CD4-positive, CD25-positive, alpha-beta regulatory T cell (primary cell): ENCODE measurements around the gene STUM. TPM values are rescaled to one million over a fixed set of nuclear protein-coding genes. Genes with fewer than 3 reads are reported as not detected.

Experiments used
- ATAC-seq, 2 donors: fragments of 150-1000 bp; cut with Tn5 transposase; one replicate each; pipeline ENCODE4 v1.10.0; 2021; ENCODE audit warnings: low read depth in 2 of 2, moderate number of reproducible peaks in 2 of 2, moderate library complexity in 1 of 2
- DNase-seq, 3 donors: peaks; one replicate each; pipeline versions ENCODE4 v3.0.0 to v3.0.0-alpha.2; 2012 to 2022; ENCODE audit warnings: mixed read lengths in 1 of 3
- H3K27ac ChIP-seq: one replicate; pipeline ENCODE4 v1.7.0; 2013; ENCODE audit warnings: mild to moderate bottlenecking, low read length; ENCODE audit not compliant: insufficient read depth, poor library complexity, severe bottlenecking
- H3K27me3 ChIP-seq: one replicate; pipeline ENCODE4 v1.7.0; 2013; ENCODE audit warnings: low read length; ENCODE audit not compliant: control insufficient read depth, insufficient read depth
- H3K36me3 ChIP-seq: one replicate; pipeline ENCODE4 v1.7.0; 2013; ENCODE audit warnings: mild to moderate bottlenecking, low read length, moderate library complexity; ENCODE audit not compliant: control insufficient read depth, insufficient read depth
- H3K4me1 ChIP-seq: 2 replicates; pipeline ENCODE4 v1.7.0; 2013; ENCODE audit warnings: mild to moderate bottlenecking, low read length; ENCODE audit not compliant: insufficient read depth, control insufficient read depth, poor library complexity, severe bottlenecking
- H3K4me3 ChIP-seq: one replicate; pipeline ENCODE4 v1.7.0; 2013; ENCODE audit warnings: low read depth, mild to moderate bottlenecking, low read length, moderate library complexity
- H3K9me3 ChIP-seq, 2 experiments: 1 replicate in 1 of 2; 2 replicates in 1 of 2; pipeline ENCODE4 v1.7.0; 2013; ENCODE audit warnings: low read length in 2 of 2, mild to moderate bottlenecking in 1 of 2, moderate library complexity in 1 of 2; ENCODE audit not compliant: control insufficient read depth in 2 of 2
- H3K27ac Mint-ChIP-seq, 3 donors: one replicate each; pipeline ENCODE4 v1.8.0; 2020 to 2022; ENCODE audit warnings: mild to moderate bottlenecking in 3 of 3, mixed read lengths in 3 of 3, moderate library complexity in 2 of 3
- H3K27me3 Mint-ChIP-seq: one replicate; pipeline ENCODE4 v1.8.0; 2022; ENCODE audit warnings: mild to moderate bottlenecking, mixed read lengths
- H3K36me3 Mint-ChIP-seq: one replicate; pipeline ENCODE4 v1.8.0; 2020; ENCODE audit warnings: mixed read lengths
- H3K4me1 Mint-ChIP-seq, 4 donors: one replicate each; pipeline ENCODE4 v1.8.0; 2020 to 2022; ENCODE audit warnings: mixed read lengths in 4 of 4, mild to moderate bottlenecking in 1 of 4
- H3K4me3 Mint-ChIP-seq, 4 donors: one replicate each; pipeline ENCODE4 v1.8.0; 2020 to 2022; ENCODE audit warnings: mild to moderate bottlenecking in 4 of 4, mixed read lengths in 4 of 4, moderate library complexity in 3 of 4
- H3K9me3 Mint-ChIP-seq, 7 donors: one replicate each; pipeline ENCODE4 v1.8.0; 2020 to 2022; ENCODE audit warnings: mixed read lengths in 7 of 7, mild to moderate bottlenecking in 3 of 7, moderate library complexity in 2 of 7
- polyA plus RNA-seq, 4 donors: library from polyadenylated mRNA; unstranded; fragments of 300-500 nt; fragmentation: Illumina TruSeq; gene quantifications; one replicate each; pipeline ENCODE4 v1.2.3, GENCODE V29; 2021
- total RNA-seq: library from RNA; stranded (reverse); gene quantifications from one replicate; pipeline ENCODE4 v1.2.3, GENCODE V29; 2022

STUM gene
- total and polyA plus RNA-seq, 5 donors from 2014 or later = 0.03 to 0.09 (median 0.06) TPM; not detected in 2

DNA sequence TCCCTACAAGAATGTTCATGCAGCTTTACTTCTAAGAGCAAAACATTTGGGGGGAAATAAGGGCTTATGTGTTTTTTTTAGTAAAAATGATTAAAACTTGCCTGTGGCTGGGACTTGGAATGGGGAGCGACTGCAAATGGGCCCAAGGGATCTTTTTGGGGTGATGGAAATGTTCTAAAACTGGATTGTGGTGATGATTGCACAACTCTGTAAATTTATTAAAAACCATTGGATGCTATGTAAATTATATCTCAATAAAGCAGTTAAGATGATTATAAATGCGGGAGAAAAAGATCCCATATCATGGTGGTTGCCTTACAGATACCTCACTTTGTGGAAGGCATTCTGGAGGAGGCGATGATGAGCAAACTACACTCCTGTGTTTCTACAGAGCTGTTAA, 30.2 kb upstream of the STUM start:
- Mint-ChIP-seq H3K27ac (no peak overlapping the region), H3K4me1 (no peaks in the 10 kb centered on the region), H3K4me3 (no peak overlapping the region), H3K27me3 (peaks cover 27% of the 10 kb centered on the region), H3K9me3 (no peaks in the 10 kb centered on the region), H3K36me3 (no peaks in the 10 kb centered on the region)
- H3K4me1 ChIP-seq = no peaks in the 10 kb centered on the region
- ATAC-seq (no peak), DNase-seq (no peak)
- H3K4me3 ChIP-seq = no peak overlapping the region
- H3K36me3 ChIP-seq = no peaks in the 10 kb centered on the region
- no peaks in the 10 kb centered on the region for H3K27me3 ChIP-seq
- H3K27ac ChIP-seq = no peak overlapping the region
- H3K9me3 ChIP-seq = no peaks in the 10 kb centered on the region

DNA sequence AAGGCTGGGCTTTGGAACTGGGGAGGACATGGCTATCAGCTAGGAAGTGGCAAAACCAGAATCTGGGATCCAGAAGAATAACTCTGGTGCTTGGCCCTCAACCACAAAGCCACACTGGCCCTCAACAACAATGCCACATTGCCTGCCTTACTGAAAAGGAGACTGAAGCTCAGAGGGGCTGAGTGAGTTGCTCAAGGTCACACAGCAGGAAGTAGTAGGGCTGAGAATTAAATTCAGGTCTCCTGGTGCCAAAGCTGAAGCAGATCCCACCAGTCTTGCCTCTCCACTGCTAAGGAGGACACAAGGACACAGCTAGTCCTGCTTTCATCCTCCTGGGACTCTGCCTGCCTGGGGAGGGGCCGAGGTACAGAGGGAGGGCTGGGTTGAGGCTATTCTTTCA, 29.4 kb upstream of the STUM start:
- Mint-ChIP-seq H3K36me3 (no peaks in the 10 kb centered on the region), H3K9me3 (no peaks in the 10 kb centered on the region), H3K4me1 (no peaks in the 10 kb centered on the region), H3K4me3 (no peak overlapping the region), H3K27ac (no peak overlapping the region), H3K27me3 (peaks cover 24% of the 10 kb centered on the region)
- Histone ChIP-seq H3K4me1 (no peaks in the 10 kb centered on the region), H3K36me3 (no peaks in the 10 kb centered on the region), H3K27me3 (no peaks in the 10 kb centered on the region), H3K4me3 (no peak overlapping the region), H3K27ac (no peak overlapping the region), H3K9me3 (no peaks in the 10 kb centered on the region)
- DNase-seq (no peak), ATAC-seq (no peak)

DNA sequence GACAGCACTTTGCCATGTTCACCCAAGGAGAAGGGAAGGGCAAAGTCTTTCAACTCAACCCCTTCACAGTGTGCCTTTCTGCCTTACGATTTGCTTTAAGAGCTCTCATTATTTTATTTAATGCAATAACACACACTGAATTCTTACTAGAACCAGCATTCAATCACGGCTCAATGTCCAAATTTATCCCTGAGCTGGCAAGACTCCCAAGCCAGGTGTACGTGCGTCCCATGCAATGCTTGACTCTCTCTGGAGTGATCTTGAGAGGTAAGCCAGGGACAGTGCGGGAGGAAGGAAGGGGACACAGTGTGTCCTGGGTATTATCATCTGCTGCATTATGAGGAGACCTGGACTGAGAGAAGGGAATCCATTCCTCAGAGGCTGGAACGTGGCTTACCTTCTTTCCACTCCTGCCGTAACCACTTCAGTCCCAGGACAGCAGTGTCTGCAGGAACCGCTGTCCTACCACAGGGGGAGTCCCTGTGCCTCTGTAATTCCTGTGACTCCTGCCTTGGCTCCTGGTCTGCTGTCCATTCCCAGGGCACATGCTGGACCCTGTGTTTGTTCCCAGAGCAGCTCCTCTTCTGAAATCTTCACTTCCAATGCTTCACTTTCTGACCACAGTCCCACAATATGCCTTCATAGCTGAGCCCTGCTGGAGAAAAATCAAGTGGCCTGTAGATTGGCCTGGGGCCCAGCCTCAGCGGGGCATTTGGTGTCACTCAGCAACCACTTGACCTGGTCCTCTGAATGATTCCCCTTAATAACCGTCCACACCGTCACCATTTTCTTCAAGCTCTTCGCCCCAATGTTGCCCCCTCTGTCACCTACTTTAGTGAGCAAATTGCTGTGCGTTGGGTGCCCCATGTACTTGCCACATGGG, 28.6 kb upstream of the STUM start:
- ATAC-seq (no peak), DNase-seq (no peak)
- H3K9me3 ChIP-seq = peaks cover 0 to 4% of the 10 kb centered on the region in 2 experiments
- Mint-ChIP-seq H3K27ac (no peak overlapping the region), H3K4me3 (no peak overlapping the region), H3K36me3 (no peaks in the 10 kb centered on the region), H3K9me3 (peaks cover 0 to 5% (median 0%) of the 10 kb centered on the region in 7 donors), H3K27me3 (peaks cover 24% of the 10 kb centered on the region), H3K4me1 (no peaks in the 10 kb centered on the region)
- H3K4me3 ChIP-seq = no peak overlapping the region
- H3K27me3 ChIP-seq = no peaks in the 10 kb centered on the region
- no peaks in the 10 kb centered on the region for H3K36me3 ChIP-seq
- H3K4me1 ChIP-seq = no peaks in the 10 kb centered on the region
- no peak overlapping the region for H3K27ac ChIP-seq

DNA sequence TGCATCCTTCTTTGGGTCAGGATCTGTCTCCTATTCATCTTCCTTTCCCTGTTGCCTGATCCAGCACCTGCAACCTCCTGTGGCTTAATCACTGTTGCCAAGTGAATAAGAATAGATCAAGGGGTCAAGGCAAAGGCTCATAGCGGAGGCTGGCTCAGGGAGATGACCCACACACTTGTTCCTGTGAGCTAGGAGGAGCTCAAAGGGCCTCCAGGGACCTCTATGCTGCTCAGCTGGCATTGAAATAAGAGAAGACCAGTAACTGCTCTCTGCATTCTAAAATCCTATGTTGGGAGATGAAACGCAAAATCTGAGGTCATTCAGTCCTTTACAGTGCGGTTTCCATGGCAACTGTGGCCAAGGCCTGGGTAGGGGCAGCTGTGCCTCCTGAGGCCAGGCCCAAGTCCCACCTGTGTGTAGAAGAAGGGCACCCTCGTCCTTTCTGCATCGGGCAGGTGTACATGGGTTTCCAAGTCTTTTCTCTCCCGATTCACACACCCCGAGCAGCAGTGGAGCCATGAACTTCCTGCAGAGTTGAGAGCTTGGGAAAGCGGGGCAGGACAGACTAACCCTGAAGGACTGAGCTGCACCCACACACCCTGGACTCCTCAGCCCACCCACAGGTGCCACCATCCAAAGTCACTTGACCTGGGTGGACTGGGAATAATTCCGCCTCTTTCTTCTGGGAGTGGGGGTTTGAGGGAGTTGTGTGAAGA, 27.8 kb upstream of the STUM start:
- ATAC-seq = no peak
- no peak for DNase-seq
- no peak overlapping the region for H3K4me3 Mint-ChIP-seq

DNA sequence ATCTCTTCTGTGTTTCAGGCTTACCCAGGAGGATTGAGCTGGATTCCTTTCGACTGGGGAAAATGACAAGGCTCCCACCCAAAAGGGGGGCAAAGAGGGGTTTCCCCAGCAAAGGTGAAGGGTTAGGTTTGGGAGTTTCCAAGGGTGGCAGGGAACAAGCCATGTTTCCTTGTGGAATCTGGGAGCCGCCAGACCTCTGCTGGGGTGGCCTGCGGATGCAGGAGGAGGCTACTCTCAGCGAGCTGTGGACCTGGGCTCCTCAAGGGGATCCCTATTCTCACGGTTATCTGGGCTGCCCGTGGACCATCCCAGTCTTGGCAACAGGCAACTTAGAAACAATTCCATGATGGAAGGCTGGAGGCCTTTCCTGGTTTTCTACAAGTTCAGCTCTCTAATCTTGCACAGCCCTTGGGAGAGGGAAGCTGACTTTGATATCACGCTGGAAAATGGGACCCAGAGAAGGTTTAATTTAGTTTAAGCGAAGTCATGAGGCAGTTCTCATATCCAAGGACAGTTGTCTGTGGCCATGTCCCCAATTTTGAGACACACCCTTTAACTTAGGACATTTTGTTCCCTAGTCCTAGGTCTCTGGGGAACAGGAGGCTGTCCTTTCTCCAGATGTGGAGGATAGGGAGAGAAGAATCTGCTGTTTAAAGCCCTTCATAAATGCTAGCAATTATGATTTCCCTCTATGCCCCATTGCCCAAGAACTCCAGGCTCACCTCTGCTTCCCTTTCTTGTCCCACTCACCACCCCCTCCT, 24.7 kb upstream of the STUM start:
- DNase-seq (no peak), ATAC-seq (no peak)
- Histone ChIP-seq H3K9me3 (peaks cover 0 to 4% of the 10 kb centered on the region in 2 experiments), H3K4me1 (no peaks in the 10 kb centered on the region), H3K4me3 (no peak overlapping the region), H3K27me3 (no peaks in the 10 kb centered on the region), H3K36me3 (no peaks in the 10 kb centered on the region), H3K27ac (no peak overlapping the region)
- H3K9me3 Mint-ChIP-seq = peaks cover 0 to 5% (median 0%) of the 10 kb centered on the region in 7 donors
- H3K27me3 Mint-ChIP-seq = peaks cover 12% of the 10 kb centered on the region
- H3K4me3 Mint-ChIP-seq = no peak overlapping the region
- H3K36me3 Mint-ChIP-seq = no peaks in the 10 kb centered on the region
- H3K4me1 Mint-ChIP-seq = no peaks in the 10 kb centered on the region
- H3K27ac Mint-ChIP-seq = no peak overlapping the region

More for the DNA sequence above, 27.8 kb upstream of the STUM start:
- no peaks in the 10 kb centered on the region for H3K36me3 ChIP-seq
- H3K36me3 Mint-ChIP-seq = no peaks in the 10 kb centered on the region
- no peak overlapping the region for H3K4me3 ChIP-seq
- H3K27me3 Mint-ChIP-seq = peaks cover 24% of the 10 kb centered on the region
- H3K27me3 ChIP-seq = no peaks in the 10 kb centered on the region
- H3K4me1 Mint-ChIP-seq = no peaks in the 10 kb centered on the region
- H3K27ac ChIP-seq = no peak overlapping the region
- no peak overlapping the region for H3K27ac Mint-ChIP-seq
- H3K4me1 ChIP-seq = no peaks in the 10 kb centered on the region
- H3K9me3 Mint-ChIP-seq = peaks cover 0 to 5% (median 0%) of the 10 kb centered on the region in 7 donors
- H3K9me3 ChIP-seq = peaks cover 0 to 4% of the 10 kb centered on the region in 2 experiments

DNA sequence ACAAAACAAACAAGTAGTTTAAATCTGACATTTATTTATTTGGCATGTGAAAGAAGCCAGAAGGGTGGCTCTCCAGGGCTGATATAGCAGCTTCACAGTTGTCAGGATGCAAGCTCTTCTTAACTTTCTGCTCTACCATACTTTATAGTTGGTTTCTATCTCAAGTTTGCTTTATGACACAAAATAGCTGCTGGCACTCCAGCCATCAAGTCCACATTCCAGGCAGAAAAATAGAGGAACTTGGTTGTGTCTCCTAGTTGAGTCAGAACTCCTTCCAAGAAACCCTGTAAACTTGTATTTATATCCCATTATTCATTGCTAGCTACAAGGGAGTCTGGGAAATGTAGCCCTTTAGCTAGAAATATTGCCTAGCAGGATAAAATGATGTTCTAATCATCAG, 24.0 kb upstream of the STUM start:
- peak overlapping the region in 1 of 3 donors; percentile 16 for H3K27ac Mint-ChIP-seq
- ATAC-seq (no peak), DNase-seq (no peak)
- peaks cover 13% of the 10 kb centered on the region for H3K27me3 Mint-ChIP-seq
- Histone ChIP-seq H3K4me1 (no peaks in the 10 kb centered on the region), H3K36me3 (no peaks in the 10 kb centered on the region), H3K4me3 (no peak overlapping the region), H3K27ac (no peak overlapping the region), H3K27me3 (no peaks in the 10 kb centered on the region), H3K9me3 (peaks cover 0 to 4% of the 10 kb centered on the region in 2 experiments)
- H3K4me1 Mint-ChIP-seq = no peaks in the 10 kb centered on the region
- H3K36me3 Mint-ChIP-seq = no peaks in the 10 kb centered on the region
- no peak overlapping the region for H3K4me3 Mint-ChIP-seq
- peaks cover 0 to 5% (median 0%) of the 10 kb centered on the region in 7 donors for H3K9me3 Mint-ChIP-seq

DNA sequence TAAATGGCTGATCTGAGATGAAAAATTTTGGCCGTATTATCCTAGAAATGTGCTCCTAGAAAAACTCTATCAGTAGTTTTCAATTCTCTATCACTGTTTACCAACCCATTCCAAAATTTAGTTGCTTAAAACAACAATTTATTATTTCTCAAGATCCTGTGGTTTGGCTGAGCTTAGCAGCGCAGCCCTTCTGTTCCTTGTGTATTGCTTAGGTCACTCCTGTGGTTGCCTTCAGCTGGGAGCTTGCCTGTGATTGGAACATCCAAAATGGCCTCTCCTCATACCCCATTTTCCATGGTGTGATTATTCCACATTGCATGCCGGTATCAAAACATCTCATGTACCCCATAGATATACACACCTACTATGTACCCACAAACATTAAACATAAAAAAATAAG, 22.8 kb upstream of the STUM start:
- Histone ChIP-seq H3K27ac (no peak overlapping the region), H3K9me3 (peaks cover 0 to 4% of the 10 kb centered on the region in 2 experiments), H3K27me3 (no peaks in the 10 kb centered on the region), H3K36me3 (no peaks in the 10 kb centered on the region), H3K4me3 (no peak overlapping the region), H3K4me1 (no peaks in the 10 kb centered on the region)
- no peak for DNase-seq
- no peak for ATAC-seq
- Mint-ChIP-seq H3K4me1 (no peaks in the 10 kb centered on the region), H3K4me3 (no peak overlapping the region), H3K27ac (no peak overlapping the region), H3K27me3 (peaks cover 14% of the 10 kb centered on the region), H3K9me3 (peaks cover 0 to 5% (median 0%) of the 10 kb centered on the region in 7 donors), H3K36me3 (no peaks in the 10 kb centered on the region)
